OCI-LY7 (cell line): ENCODE measurements around the gene TECRL. TPM values are rescaled to one million over a fixed set of nuclear protein-coding genes. Genes with fewer than 3 reads are reported as not detected.

Experiments
- BruUV-seq: library from RNA; stranded (reverse); fragments of 400-500 nt; replicated peaks from 2 replicates; lab custom pipeline; 2021; lab: Mats Ljungman, UMichigan
- CTCF ChIA-PET: fragments of 300-600 bp; sonication (Branson Sonifier 250); formaldehyde crosslinking; loops from one replicate; lab custom pipeline; 2022; ENCODE audit warnings: antibody characterized with exemption; ENCODE audit not compliant: unreplicated experiment; lab: Charles Lee
- POLR2A ChIA-PET: fragments of 300-600 bp; sonication (Branson Sonifier 250); formaldehyde crosslinking; loops from one replicate; lab custom pipeline; 2022; ENCODE audit warnings: antibody characterized with exemption; lab: Charles Lee
- DNase-seq: peaks from one replicate; pipeline ENCODE4 v3.0.0-alpha.2; 2015; ENCODE audit warnings: low spot score
- H2AFZ ChIP-seq: fragments of 200-600 bp; sonication (generic), shearing (Covaris generic); 2 replicates; pipeline ENCODE4 v1.6.1; 2014; ENCODE audit warnings: mild to moderate bottlenecking, antibody characterized with exemption, low read length, moderate library complexity
- H3K27ac ChIP-seq: fragments of 200-600 bp; sonication (generic); 2 replicates; pipeline ENCODE4 v1.5.1; 2014; ENCODE audit warnings: mixed run types, low read depth, mild to moderate bottlenecking, moderate library complexity, low read length, inconsistent platforms; ENCODE audit not compliant: poor library complexity, severe bottlenecking
- H3K36me3 ChIP-seq: fragments of 200-600 bp; sonication (generic); 2 replicates; pipeline ENCODE4 v1.6.1; 2014; ENCODE audit warnings: mild to moderate bottlenecking, antibody characterized with exemption, low read length, moderate library complexity, mixed read lengths; ENCODE audit not compliant: insufficient read depth
- H3K4me1 ChIP-seq: fragments of 200-600 bp; sonication (generic); 2 replicates; pipeline ENCODE4 v1.5.1; 2014; ENCODE audit warnings: mild to moderate bottlenecking, low read length; ENCODE audit not compliant: insufficient read depth, poor library complexity, severe bottlenecking
- H3K4me2 ChIP-seq: fragments of 200-600 bp; sonication (generic); 2 replicates; pipeline ENCODE4 v1.6.1; 2014; ENCODE audit warnings: mild to moderate bottlenecking, low read length
- H3K4me3 ChIP-seq: fragments of 200-600 bp; sonication (generic); 2 replicates; pipeline ENCODE4 v1.5.1; 2014; ENCODE audit warnings: mild to moderate bottlenecking, low read depth, low read length; ENCODE audit not compliant: poor library complexity, severe bottlenecking
- H3K79me2 ChIP-seq: fragments of 200-600 bp; sonication (generic); 2 replicates; pipeline ENCODE4 v1.6.1; 2016; ENCODE audit warnings: low read depth, mild to moderate bottlenecking, low read length, moderate library complexity, mixed read lengths; ENCODE audit not compliant: insufficient read depth
- H3K9me2 ChIP-seq: fragments of 200-600 bp; sonication (generic); 2 replicates; pipeline ENCODE4 v1.6.1; 2016; ENCODE audit warnings: mild to moderate bottlenecking, low read length, mixed read lengths; ENCODE audit not compliant: insufficient read depth
- H3K9me3 ChIP-seq: fragments of 200-600 bp; sonication (generic); 2 replicates; pipeline ENCODE4 v1.6.1; 2014; ENCODE audit warnings: mild to moderate bottlenecking, mixed run types, low read length, mixed read lengths
- H4K20me1 ChIP-seq: fragments of 200-600 bp; sonication (generic); 2 replicates; pipeline ENCODE4 v1.6.1; 2014; ENCODE audit warnings: mild to moderate bottlenecking, antibody characterized with exemption, low read length, moderate library complexity, mixed read lengths; ENCODE audit not compliant: insufficient read depth
- EZH2phosphoT487 ChIP-seq: fragments of 200-600 bp; sonication (generic); IDR thresholded peaks from 2 replicates; pipeline ENCODE4 v1.6.1; 2018; ENCODE audit warnings: low read depth, borderline replicate concordance, mild to moderate bottlenecking, mixed run types, antibody characterized with exemption, low read length, moderate library complexity, mixed read lengths
- intact Hi-C: fragments of 100-400 bp; cut with micrococcal nuclease; formaldehyde crosslinking; loops from one replicate; pipeline ENCODE4 v1.10.0; 2022; ENCODE audit not compliant: unreplicated experiment
- total RNA-seq, 2 experiments: library from RNA; depleted of rRNA in 1 of 2; stranded (reverse); fragments of >200 nt in 1 of 2; shearing (Covaris generic) in 1 of 2; gene quantifications; 2 replicates each; pipeline ENCODE4 v1.2.3, GENCODE V29; 2014 to 2022
- TF ChIP-seq, protein P1 (sequence below): fragments of 200-600 bp; sonication (generic); conservative IDR thresholded peaks from 2 replicates; pipeline ENCODE4 v1.5.1; 2014; ENCODE audit warnings: mild to moderate bottlenecking, antibody characterized with exemption, low read length, moderate library complexity, mixed read lengths

Gene TECRL
- total RNA-seq, 2 experiments from 2014 or later = not detected

DNA sequence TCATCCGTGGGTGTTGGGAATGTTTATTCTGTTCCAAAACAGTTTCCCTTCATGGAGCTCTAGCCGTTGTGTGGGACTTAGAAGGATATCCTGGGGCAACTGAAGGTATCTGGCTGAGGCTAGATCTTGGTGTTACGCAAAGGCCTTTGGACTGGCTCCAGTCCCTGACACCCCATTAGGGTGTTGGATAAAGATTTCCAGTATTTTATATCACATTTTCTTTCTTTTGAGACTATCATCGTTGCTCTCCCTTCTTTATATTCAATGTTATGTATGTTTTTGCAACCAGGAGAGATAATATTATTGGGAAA, 103.0 kb downstream of the TECRL start:
- H3K9me2 ChIP-seq = no peaks in the 10 kb centered on the region
- TF ChIP-seq EZH2phosphoT487 = no peak
- TF ChIP-seq, protein P1, sequence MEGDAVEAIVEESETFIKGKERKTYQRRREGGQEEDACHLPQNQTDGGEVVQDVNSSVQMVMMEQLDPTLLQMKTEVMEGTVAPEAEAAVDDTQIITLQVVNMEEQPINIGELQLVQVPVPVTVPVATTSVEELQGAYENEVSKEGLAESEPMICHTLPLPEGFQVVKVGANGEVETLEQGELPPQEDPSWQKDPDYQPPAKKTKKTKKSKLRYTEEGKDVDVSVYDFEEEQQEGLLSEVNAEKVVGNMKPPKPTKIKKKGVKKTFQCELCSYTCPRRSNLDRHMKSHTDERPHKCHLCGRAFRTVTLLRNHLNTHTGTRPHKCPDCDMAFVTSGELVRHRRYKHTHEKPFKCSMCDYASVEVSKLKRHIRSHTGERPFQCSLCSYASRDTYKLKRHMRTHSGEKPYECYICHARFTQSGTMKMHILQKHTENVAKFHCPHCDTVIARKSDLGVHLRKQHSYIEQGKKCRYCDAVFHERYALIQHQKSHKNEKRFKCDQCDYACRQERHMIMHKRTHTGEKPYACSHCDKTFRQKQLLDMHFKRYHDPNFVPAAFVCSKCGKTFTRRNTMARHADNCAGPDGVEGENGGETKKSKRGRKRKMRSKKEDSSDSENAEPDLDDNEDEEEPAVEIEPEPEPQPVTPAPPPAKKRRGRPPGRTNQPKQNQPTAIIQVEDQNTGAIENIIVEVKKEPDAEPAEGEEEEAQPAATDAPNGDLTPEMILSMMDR = no peak
- intact Hi-C loops = no loop called here

DNA sequence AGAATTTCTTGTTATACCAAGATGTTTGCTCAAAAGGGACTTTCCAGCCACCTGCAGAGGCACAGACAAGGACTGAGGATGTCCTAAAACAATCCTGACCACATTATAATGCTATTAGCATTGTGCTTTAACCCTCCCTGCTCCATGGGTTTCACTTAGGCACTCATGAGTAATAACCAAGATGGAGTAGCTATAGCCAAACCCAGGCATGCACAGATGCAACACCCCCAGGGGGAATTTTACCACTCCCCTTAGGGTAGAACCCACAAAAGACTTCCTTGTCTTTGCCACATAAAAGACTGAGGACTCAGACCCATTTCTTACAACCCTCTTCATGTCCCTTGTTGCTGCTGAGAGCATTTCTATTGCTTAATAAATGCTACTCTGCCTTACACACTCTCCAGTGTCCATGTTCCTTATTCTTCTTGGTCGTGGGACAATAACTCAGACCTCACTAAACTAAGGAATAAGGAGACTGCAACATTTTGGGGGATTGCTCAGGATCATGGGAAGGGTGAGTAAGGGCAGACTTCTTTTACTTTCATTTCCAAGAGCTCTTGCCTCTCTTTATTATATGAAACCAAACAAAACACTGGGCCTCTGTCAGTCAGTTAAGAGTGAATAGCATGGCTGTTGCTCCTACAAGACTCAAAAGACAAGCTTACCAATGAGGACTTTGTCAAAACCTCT, 103.5 kb downstream of the TECRL start:
- ChIA-PET POLR2A (no interaction called here), CTCF (no interaction called here)
- Histone ChIP-seq H3K4me3 (no peak overlapping the region), H4K20me1 (no peaks in the 10 kb centered on the region), H3K79me2 (no peaks in the 10 kb centered on the region), H3K27ac (no peak overlapping the region), H3K36me3 (no peaks in the 10 kb centered on the region), H3K9me3 (no peaks in the 10 kb centered on the region), H3K9me2 (no peaks in the 10 kb centered on the region), H3K4me1 (no peaks in the 10 kb centered on the region), H3K4me2 (no peak overlapping the region), H2AFZ (no peak overlapping the region)
- DNase-seq = no peak
- intact Hi-C loops = no loop called here
- no TSS peak for BruUV-seq
- no peak for TF ChIP-seq EZH2phosphoT487
- TF ChIP-seq, protein P1 = no peak

More for the DNA sequence above, 103.0 kb downstream of the TECRL start:
- H2AFZ ChIP-seq = no peak overlapping the region
- H3K36me3 ChIP-seq = no peaks in the 10 kb centered on the region
- ChIA-PET POLR2A (no interaction called here), CTCF (no interaction called here)
- no peak overlapping the region for H3K4me3 ChIP-seq
- no peak overlapping the region for H3K27ac ChIP-seq
- no TSS peak for BruUV-seq
- no peaks in the 10 kb centered on the region for H3K79me2 ChIP-seq
- no peaks in the 10 kb centered on the region for H4K20me1 ChIP-seq
- no peaks in the 10 kb centered on the region for H3K9me3 ChIP-seq
- no peaks in the 10 kb centered on the region for H3K4me1 ChIP-seq
- no peak overlapping the region for H3K4me2 ChIP-seq
- no peak for DNase-seq

- Histone ChIP-seq H3K27ac (no peak overlapping the region), H2AFZ (no peak overlapping the region), H3K4me1 (no peaks in the 10 kb centered on the region), H4K20me1 (no peaks in the 10 kb centered on the region), H3K79me2 (no peaks in the 10 kb centered on the region), H3K9me2 (no peaks in the 10 kb centered on the region), H3K36me3 (no peaks in the 10 kb centered on the region), H3K4me2 (no peak overlapping the region), H3K9me3 (no peaks in the 10 kb centered on the region), H3K4me3 (no peak overlapping the region)
- CTCF ChIA-PET = no interaction called here
- TF ChIP-seq, protein P1 = no peak
- TF ChIP-seq EZH2phosphoT487 = no peak
- POLR2A ChIA-PET = interaction anchor here (0.6 kb wide), 1 partner anchor 10 kb away, joined by 3 read pairs; no protein-coding TSS in a partner anchor
- no TSS peak for BruUV-seq
- intact Hi-C loops = no loop called here
- DNase-seq = no peak
Measured at GRCh38 chr4:64272432-64272831, 136.8 kb downstream of the TECRL start.
